GM18909 (cell line): Measurements from ENCODE around the gene PCBP1.
"Not testable (repeated sequence)": the region's sequence is repeated elsewhere in the genome, so short reads cannot be mapped to it uniquely, and the experiment has no call there.

ENCODE experiments used
- ATAC-seq: cut with Tn5 transposase; IDR thresholded peaks from one replicate; pipeline ENCODE4 v1.9.1; 2021; ENCODE audit warnings: mild to moderate bottlenecking; ENCODE audit not compliant: unreplicated experiment, poor library complexity

PCBP1 gene

GRCh38 chr2:70095720-70096670 is 8.7 kb downstream of the PCBP1 start:
- no peak for ATAC-seq

- no peak for ATAC-seq
Observed at GRCh38 chr2:70098032-70098431, 10.8 kb downstream of the PCBP1 start.

GRCh38 chr2:70099270-70099669 is 12.0 kb downstream of the PCBP1 start:
- ATAC-seq, result no peak

DNA sequence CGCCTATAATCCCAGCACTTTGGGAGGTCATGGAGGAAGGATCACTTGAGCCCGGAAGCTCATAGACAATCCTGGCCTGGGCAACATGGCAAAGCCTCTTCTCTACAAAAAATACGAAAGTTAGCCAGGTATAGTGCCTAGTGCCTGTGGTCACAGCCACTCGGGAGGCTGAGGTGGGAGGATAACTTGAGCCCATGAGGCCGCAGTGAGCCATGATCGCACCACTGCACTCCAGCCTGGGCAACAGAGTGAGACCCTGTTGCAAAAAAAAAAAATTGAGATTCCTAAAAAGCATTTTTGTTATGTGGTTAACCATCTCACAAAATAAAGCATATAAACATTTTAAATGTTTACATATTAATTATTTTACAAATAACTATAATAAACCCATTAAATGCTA is 13.9 kb downstream of the PCBP1 start:
- ATAC-seq, result no peak

DNA sequence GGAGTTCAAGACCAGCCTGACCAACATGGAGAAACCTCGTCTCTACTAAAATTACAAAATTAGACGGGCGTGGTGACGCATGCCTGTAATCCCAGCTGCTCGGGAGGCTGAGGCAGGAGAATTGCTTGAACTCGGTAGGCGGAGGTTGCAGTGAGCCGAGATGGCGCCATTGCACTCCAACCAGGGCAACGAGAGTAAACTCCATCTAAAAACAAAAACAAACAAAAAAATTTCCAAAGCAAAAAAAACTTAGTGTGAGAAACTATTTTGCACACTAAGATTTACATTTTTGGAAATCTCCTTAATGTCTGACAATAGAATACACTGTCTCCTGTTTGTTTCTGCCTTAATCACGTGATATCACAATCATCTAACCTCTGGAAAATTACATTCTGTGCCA is 14.4 kb downstream of the PCBP1 start:
- ATAC-seq, result not testable (repeated sequence)

- not testable (repeated sequence) for ATAC-seq
Observed at GRCh38 chr2:70102323-70102905, 15.1 kb downstream of the PCBP1 start.

GRCh38 chr2:70103531-70104061 is 16.3 kb downstream of the PCBP1 start:
- ATAC-seq, result no peak

GRCh38 chr2:70104231-70105111 is 17.2 kb downstream of the PCBP1 start:
- no peak for ATAC-seq

- not testable (repeated sequence) for ATAC-seq
Observed at GRCh38 chr2:70106138-70106537, 18.9 kb downstream of the PCBP1 start.

DNA sequence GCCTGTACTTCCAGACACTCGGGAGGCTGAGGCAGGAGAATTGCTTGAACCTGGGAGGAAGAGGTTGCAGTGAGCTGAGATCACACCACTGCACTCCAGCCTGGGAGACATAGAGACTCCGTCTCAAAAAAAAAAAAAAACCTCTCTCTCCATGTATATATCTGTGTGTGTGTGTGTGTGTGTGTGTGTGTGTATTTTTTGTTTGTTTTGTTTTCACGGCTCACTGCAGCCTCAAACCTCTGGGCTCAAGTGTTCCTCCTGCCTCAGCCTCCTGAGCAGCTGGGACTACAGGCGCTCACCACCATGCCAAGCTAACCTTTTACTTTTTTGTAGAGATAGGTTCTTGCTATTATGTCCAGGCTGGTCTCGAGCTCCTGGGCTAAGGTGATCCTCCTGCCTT is 23.1 kb downstream of the PCBP1 start:
- ATAC-seq, result not testable (repeated sequence)

- no peak for ATAC-seq
Observed at GRCh38 chr2:70111752-70112591, 24.7 kb downstream of the PCBP1 start.

- ATAC-seq, result no peak
Observed at GRCh38 chr2:70113359-70114070, 26.2 kb downstream of the PCBP1 start.

GRCh38 chr2:70115646-70116442 is 28.6 kb downstream of the PCBP1 start:
- peak; percentile 59 for ATAC-seq

DNA sequence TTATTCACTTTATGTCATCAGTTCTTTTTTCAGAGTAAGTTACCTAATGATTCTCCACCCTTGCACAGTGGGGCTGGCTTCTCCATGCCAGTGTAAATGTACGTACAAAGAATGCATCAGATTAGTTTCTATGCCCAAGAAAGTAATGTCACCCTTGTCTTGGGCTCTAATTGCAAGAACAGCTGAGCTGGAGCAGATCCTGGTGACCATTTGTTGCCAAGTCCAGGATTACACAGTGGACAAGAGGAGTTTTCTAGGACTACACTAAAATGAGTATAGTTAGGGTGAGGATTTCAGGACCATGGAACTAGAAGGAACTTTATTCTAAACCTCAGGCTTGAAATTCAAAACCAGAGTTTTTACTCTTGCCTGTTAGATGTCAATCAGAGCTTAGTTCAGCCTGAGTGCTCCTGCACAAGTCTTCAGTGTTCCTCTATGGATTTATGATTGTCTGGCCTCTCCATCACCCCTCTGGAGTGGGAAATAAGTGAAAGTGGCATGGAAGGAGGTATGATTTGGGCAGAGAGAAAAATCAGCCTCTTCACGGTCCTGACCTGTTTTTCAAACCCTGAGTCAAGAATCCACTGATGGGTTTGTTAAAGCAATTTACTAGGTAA is 29.8 kb downstream of the PCBP1 start:
- no peak for ATAC-seq

DNA sequence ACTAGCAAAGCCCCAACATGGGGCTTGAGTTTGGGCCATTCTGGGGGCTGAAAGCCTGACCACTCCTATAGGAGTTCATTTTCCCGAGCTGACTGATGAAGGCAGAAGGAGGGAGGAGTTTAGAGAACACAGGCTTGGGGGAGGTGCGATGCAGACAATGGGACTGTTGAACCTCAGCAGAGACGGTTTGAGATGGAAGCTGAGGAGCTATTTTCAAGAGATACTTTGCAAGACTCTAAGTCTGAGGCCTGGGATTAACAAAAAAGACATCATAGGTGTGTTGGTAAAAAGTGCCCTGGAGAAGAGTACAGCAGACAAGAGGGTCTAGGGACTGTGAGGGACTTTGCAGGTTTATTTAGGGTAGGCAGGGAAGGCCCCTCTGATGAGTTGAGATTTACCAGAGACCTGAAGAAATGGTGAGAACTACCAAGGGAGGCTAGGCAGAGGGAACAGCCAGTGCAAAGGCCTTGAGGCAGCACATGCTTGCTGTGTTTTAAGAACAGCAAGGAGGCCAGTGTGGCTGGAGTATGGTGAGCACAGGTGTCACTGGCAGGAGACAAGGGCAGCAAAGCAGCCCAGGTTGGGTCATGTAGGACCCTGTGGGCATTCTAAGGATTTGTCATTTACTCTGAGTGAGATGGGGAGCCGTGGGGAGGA is 31.6 kb downstream of the PCBP1 start:
- ATAC-seq, result no peak

- ATAC-seq, result no peak
Observed at GRCh38 chr2:70121627-70122372, 34.5 kb downstream of the PCBP1 start.

GRCh38 chr2:70122470-70122869 is 35.2 kb downstream of the PCBP1 start:
- no peak for ATAC-seq
